CD4-positive, alpha-beta T cell treated with Interferon alpha-2 for 1 hour (primary cell): Measurements from ENCODE around the gene ANKRD6.
"Not testable (repeated sequence)": the region's sequence is repeated elsewhere in the genome, so short reads cannot be mapped to it uniquely, and the experiment has no call there.

Experiments
- DNase-seq, 2 donors: peaks; one replicate each; pipeline ENCODE4 v3.0.0-alpha.2; 2020 to 2022

Gene ANKRD6

DNA sequence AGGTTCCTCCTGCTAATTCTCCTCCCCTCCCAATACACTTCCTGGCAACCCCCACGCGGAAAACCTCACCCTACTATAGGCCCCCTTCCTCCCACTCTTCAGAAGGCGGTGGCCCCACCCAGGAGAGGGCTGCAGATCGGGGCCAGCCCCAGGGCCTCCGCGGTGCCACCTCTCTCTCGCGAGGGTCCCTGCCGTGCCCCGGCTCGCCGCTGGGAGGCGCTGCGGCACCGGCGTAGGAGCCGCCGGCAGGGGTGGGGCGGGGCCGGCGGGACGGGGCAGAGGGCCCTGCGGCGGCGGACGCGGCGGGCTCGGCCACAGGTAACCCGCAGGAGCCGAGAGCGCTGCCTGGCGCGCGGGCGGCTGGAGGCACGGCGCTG, at the start of gene ANKRD6:
Gene ANKRD6 (plus strand): TSS at position 278 of the 377 bp plus-strand sequence. CDS start 133,825 bp downstream, outside the sequence.
- peak; percentile 77 to 87 for DNase-seq

DNA sequence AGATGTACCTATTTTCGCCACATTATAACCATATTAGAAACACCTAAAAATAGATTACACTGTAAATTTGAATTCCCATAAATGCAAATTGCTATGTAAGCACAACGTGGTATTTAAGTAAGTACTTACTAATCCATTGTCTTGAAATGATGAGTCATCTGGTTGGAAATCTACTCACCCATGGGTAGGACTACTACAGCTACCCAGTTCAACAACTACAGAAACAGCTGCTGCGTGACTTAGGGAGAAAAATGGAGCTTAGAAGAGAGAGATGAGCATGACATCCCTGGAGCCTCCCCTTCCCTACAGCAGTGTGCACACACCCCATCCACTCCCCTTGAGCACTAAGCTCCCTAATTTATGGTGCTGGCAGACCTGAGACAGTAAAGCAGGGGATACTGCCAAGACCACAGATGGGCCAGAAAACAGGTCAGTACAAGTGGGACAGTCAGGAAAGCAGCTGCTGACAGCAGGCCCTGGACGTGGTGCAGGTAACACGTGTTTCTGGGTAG, 47.7 kb upstream of the ANKRD6 start:
- DNase-seq = no peak

- DNase-seq = no peak
Observed at GRCh38 chr6:89385846-89386245, 47.1 kb upstream of the ANKRD6 start.

DNA sequence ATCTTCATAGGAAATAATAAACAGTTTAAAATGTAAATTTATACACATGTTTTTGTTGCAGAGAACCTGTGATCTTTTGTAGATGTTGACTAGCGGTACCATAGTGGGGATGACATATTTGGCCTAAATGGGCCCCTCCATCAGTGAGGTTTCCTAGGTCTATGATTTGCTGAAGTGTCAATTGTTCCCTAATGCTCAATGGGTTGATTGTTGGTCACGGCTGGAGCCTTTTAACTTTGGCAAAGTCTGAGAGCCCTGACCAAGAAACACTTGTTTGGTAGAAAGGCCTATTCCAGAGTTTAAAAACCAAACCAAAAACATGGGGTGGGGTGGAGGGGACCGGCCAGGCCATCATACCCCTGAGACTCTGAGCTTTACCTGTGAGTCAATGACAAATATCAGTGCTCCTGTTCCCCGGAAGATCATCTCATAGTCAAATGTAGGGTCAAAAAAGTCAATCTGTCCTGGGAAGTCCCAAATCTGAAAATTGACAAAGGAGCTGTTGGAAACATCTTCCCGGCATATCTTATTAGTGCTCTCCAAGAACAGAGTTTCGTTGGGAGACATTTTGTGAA, 45.9 kb upstream of the ANKRD6 start:
- DNase-seq = no peak

GRCh38 chr6:89387516-89388201, 45.3 kb upstream of the ANKRD6 start:
- DNase-seq = no peak

DNA sequence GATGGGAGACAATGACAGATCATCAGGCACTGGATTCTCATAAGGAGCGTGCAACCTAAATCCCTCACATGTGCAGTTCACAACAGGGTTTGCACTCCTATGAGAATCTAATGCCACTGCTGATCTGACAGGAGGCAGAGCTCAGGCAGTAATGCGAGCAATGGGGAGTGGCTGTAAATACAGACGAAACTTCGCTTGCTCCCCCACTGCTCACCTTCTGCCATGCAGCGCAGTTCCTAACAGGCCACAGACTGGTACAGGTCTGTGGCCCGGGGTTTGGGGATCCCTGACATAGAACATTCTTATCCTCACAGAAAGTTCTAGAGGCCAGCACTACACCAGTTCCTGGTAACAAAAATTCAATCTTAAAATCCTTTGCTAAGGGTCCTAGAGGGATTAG, 44.1 kb upstream of the ANKRD6 start:
- no peak for DNase-seq

GRCh38 chr6:89392823-89393222, 40.1 kb upstream of the ANKRD6 start:
- DNase-seq = no peak

DNA sequence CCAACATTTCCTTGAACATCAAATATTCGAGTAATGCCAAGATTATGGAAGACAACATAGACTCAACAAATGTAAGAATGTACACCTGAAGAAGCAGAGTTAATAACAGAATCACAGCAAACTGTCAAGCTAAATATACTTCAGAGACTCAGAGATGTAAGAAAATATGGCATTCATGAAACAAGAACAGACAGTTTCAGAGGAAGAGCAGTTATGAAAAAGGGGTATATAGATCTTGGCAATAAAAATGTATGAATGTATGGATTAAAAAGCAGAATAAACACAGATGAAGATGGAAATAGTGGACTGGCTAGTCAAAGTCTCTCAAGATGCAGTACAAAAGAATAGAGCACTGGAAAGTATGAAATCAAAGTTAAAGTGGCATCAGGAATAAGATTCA, 39.3 kb upstream of the ANKRD6 start:
- DNase-seq = no peak

DNA sequence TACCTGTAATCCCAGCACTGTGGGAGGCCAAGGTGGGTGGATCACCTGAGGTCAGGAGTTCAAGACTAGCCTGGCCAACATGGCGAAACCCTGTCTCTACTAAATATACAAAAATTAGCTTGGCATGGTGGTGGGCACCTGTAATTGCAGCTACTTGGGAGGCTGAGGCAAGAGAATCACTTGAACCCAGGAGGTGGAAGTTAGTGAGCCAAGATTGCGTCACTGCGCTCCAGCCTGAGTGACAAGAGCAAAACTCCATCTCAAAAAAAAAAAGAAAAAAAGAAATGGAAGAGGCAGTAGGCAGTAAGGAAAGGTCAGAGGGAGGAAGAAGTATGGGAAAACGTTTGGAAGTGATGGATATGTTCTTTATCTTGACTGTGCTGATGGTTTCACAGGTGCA, 35.1 kb upstream of the ANKRD6 start:
- not testable (repeated sequence) for DNase-seq

DNA sequence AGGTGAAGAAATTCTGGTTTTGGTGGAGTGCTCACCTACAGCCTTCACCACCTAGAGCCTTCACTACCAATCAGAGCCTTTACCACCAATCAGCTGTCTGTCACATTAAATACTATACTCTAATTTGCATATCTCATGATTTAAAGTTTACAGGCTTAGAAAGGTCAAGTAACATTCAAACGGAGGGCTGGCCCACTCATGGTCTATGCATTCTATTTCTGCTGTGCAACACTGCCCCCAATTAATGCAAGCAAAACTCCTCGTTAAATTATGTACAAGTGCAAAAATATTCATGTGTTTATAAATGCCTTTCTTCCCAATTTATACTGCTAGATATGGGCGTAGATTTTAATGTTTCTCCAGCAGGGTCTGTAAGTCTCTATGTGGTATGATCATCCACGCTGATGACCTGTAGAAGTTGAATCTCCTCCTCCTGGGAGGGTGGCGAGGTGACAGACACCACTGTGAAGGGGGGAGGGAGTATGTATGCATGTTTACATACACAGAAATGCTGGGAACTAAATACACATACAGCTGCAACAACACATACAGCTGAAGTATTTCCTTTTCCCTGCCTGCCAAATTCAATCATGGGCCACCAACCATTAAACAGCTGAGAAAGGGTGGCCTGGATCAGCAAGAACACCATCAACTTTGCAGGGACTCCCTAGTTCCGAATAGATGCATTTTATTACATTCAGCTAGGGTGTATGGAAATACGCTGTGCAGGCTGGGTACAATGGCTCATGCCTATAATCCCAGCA, 34.0 kb upstream of the ANKRD6 start:
- no peak for DNase-seq

GRCh38 chr6:89400050-89400449, 32.9 kb upstream of the ANKRD6 start:
- DNase-seq = no peak

GRCh38 chr6:89400912-89401399, 32.0 kb upstream of the ANKRD6 start:
- DNase-seq = no peak

DNA sequence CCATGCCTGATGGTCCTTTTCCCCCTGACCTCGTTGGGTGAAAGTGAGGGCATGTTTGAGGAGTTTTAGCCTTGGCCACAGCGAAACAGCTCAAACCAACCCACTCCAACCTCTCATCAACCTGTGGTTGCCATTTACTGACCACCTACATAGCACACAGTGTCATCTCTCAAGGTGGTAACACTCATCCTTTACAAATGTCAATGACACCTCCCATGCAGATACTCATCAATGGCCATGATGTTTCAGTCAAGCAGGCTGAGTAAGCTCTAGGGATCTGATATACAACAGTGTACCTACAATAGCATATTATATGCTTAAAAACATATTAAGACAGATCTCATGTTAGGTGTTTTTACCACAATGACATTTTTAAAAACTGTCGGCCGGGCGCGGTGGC, 30.2 kb upstream of the ANKRD6 start:
- DNase-seq = no peak

DNA sequence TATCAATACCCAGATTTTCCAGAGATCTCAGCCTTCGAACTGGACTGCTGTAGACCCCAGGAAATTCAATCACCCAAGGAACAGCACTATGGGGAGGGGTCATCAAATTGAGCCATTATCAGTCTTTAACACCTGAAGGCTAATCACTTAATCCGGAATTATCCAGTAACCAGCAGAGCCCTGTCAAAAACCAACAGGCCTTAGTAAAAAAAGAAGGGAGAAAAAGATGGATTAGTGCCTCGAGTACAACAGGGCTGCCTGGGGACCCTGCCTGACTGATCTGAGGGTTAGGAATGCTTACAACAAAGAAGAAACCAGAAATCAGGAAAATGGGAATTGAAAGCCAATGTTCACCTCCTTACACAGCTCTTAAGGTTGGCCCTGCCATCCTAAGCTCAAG, 28.4 kb upstream of the ANKRD6 start:
- no peak for DNase-seq

GRCh38 chr6:89406141-89406540, 26.8 kb upstream of the ANKRD6 start:
- DNase-seq = no peak

GRCh38 chr6:89409461-89410035, 23.4 kb upstream of the ANKRD6 start:
- no peak for DNase-seq

- DNase-seq = no peak
Observed at GRCh38 chr6:89410231-89410761, 22.7 kb upstream of the ANKRD6 start.

DNA sequence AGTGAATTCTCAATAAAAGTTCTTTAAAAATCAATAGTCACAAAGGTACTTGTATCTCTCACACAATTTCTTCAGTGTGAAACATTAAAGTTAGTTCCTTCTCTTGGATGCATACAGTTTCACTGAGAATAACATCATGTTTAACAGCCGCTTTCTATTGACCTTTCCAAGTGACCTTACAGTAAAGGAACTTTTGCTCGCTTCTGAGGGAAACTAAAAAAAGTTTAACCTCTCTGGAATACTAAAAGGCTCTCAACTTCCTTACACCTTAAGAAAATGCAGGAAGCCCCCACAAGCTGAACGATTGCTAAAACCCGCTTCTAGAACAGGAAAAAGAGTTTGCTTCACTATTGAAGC, 22.2 kb upstream of the ANKRD6 start:
- no peak for DNase-seq

- DNase-seq = peak in 1 of 2 donors; percentile 9
Observed at GRCh38 chr6:89411145-89412070, 21.5 kb upstream of the ANKRD6 start.

- DNase-seq = peak; percentile 70 to 73
Observed at GRCh38 chr6:89412071-89413005, 20.6 kb upstream of the ANKRD6 start, which contains the start of gene RRAGD. RRAGD (minus strand) TSS chr6:89412273; CDS start chr6:89411993, 280 bp downstream.

- DNase-seq = no peak
Observed at GRCh38 chr6:89413006-89413400, 19.9 kb upstream of the ANKRD6 start.
